GM18858 (cell line): ENCODE measurements around the gene GATAD2B.
"Not testable (repeated sequence)": the region's sequence is repeated elsewhere in the genome, so short reads cannot be mapped to it uniquely, and the experiment has no call there.

Source experiments
- ATAC-seq: cut with Tn5 transposase; IDR thresholded peaks from one replicate; pipeline ENCODE4 v1.9.1; 2021; ENCODE audit not compliant: unreplicated experiment

The GATAD2B gene

GRCh38 chr1:153899509-153899908, 23.3 kb downstream of the GATAD2B start:
- ATAC-seq = no peak

GRCh38 chr1:153895866-153896265, 26.9 kb downstream of the GATAD2B start:
- ATAC-seq = not testable (repeated sequence)

GRCh38 chr1:153891042-153891441, 31.7 kb downstream of the GATAD2B start:
- not testable (repeated sequence) for ATAC-seq

- no peak for ATAC-seq
Measured at GRCh38 chr1:153888533-153888932, 34.2 kb downstream of the GATAD2B start.

GRCh38 chr1:153886127-153886526, 36.6 kb downstream of the GATAD2B start:
- ATAC-seq = no peak

- ATAC-seq = no peak
Measured at GRCh38 chr1:153883223-153883622, 39.5 kb downstream of the GATAD2B start.

- no peak for ATAC-seq
Measured at GRCh38 chr1:153882296-153882912, 40.4 kb downstream of the GATAD2B start.

GRCh38 chr1:153881751-153882150, 41.0 kb downstream of the GATAD2B start:
- ATAC-seq = no peak

GRCh38 chr1:153880962-153881361, 41.8 kb downstream of the GATAD2B start:
- ATAC-seq = no peak

GRCh38 chr1:153880024-153880423, 42.7 kb downstream of the GATAD2B start:
- no peak for ATAC-seq

- no peak for ATAC-seq
Measured at GRCh38 chr1:153877112-153877511, 45.7 kb downstream of the GATAD2B start.

GRCh38 chr1:153872934-153873333, 49.8 kb downstream of the GATAD2B start:
- ATAC-seq = no peak

GRCh38 chr1:153872331-153872730, 50.4 kb downstream of the GATAD2B start:
- ATAC-seq = no peak

- no peak for ATAC-seq
Measured at GRCh38 chr1:153869486-153869885, 53.3 kb downstream of the GATAD2B start.

- ATAC-seq = no peak
Measured at GRCh38 chr1:153866045-153866850, 56.5 kb downstream of the GATAD2B start.

GRCh38 chr1:153860285-153860684, 62.5 kb downstream of the GATAD2B start:
- ATAC-seq = no peak

GRCh38 chr1:153857505-153857904, 65.3 kb downstream of the GATAD2B start:
- no peak for ATAC-seq

- no peak for ATAC-seq
Measured at GRCh38 chr1:153856763-153857162, 66.0 kb downstream of the GATAD2B start.

- ATAC-seq = no peak
Measured at GRCh38 chr1:153852170-153852569, 70.6 kb downstream of the GATAD2B start.

- ATAC-seq = peak; percentile 67
Measured at GRCh38 chr1:153849487-153850185, 73.1 kb downstream of the GATAD2B start.

- ATAC-seq = no peak
Measured at GRCh38 chr1:153848805-153849204, 74.0 kb downstream of the GATAD2B start.

GRCh38 chr1:153845158-153845557, 77.6 kb downstream of the GATAD2B start:
- no peak for ATAC-seq
